GM21717 (cell line): ENCODE data around the gene STAT1.

ENCODE experiments used
- ATAC-seq: cut with Tn5 transposase; IDR thresholded peaks from one replicate; pipeline ENCODE4 v1.9.1; 2021; ENCODE audit warnings: mild to moderate bottlenecking, moderate library complexity; ENCODE audit not compliant: unreplicated experiment

Gene STAT1

DNA sequence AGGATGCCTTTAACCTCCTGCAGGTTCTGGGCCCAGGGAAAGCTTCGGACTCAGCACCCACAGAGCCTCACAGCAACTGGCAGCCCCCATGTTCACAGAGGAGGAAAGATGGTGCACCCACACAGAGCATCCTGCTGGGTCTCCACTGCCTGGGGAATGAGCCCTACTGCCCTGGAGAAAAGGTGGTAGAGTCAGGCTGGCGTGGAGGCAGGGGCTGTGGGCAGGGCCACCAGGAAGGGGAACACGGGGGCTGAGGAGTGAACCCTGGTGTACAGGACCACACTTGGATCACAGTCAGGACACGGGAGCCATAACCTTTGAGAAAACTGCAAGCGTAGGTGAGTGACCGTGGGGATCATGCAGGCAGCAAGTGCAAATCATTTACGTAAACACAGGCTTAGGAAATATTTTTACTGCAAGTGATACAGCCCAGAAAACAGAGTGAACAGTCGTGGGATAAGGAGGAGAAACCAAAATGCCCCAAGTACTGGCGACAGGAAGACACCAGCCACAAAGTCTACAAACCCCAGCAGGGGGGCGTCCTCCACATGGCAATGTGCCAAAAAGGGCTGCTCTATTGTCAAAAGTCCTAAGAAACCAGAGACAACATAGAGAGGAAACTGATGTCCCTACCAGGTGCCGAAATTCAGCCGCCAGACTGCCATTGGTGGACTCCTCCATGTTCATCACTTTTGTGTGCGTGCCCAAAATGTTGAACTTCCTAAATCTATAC lies 27.6 kb downstream of the STAT1 start:
- ATAC-seq, result no peak

DNA sequence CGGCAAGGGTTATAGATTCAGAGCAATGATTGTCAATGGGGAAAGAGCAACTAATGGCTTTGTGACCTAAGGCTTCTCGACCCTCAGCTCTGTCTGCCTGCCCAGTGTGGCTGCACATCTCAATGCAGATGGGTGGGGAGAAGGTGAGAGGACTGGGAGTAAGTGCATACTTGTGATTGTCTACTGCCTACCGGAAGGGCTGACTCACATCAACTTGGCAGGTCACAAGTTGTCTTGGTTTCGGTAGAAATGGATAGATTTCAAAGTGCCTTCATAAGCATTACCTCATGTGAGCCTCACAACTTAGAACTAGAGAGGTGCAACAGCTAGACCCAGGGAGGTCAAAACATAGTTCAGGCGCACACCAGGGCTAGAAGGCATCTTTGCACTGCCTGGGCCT lies 29.4 kb downstream of the STAT1 start:
- ATAC-seq, result no peak

DNA sequence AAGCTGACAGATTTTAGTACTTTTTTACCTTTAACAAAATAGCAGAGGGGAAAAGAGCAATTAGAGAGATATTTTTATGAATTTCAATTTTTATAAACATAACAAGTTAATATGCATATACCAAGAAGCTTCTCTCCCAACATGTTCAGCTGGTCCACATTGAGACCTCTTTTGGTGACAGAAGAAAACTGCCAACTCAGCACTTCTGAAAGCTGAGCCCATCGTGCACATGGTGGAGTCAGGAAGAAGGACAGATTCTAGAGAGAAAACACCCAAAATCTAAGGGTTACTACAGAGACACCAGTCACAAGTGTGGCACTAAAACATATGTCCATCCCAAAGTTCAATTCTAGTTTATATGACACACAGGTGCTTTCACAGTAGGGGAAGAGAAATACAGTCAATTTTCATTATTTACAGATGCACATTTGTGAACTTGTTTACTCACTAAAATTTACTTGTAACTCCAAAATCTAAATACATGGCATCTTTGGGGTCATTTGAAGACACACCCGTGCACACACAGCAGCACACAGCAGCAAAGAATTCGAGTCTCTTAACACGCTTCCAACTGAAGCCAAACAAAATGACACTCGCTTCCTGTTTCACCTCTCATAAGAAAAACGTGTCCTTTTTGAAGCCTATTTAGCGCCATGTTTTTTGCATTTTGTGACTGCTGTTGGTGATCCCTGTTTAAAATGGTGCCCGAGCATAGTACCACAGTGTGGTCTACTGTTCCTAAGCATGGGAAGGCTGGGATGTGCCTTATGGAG lies 31.5 kb downstream of the STAT1 start:
- ATAC-seq, result no peak

DNA sequence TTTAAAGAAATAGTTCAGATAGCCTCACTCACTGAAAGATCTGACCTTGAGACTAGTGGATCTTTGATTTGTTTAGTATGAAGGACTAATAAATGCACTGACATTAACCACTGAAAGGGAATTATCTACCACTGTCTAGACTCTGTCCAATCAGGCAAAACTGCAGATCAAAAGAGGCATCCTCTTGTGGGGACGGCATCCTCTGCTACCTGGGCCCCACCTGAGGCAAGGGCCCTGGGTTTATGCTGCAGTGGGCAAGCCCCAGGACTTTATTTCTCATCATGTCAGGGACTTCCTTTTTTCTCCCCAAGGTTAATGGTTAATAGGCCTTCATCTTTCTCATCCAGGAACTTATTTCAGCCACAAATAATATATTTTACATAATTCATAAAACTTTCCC lies 32.2 kb downstream of the STAT1 start:
- ATAC-seq, result no peak

DNA sequence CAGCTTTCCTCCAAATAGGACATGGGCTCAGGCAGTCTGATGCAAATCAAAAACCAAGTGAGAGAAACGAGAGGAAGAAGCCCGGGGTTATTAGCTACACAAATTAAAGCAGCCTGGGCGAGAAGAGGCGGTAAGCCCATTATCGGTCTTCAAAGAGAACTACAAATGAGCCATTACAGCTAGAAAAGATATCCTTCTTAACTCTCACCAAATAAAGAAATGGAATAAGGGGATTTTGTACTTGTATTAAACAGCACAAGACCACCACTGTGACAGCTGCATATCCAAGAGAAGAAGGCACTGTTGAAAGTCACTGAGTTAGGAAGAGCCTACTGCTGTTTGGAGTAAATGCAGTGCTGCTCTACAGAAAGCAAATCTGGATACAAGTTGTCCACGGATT lies 32.6 kb downstream of the STAT1 start:
- ATAC-seq, result no peak

DNA sequence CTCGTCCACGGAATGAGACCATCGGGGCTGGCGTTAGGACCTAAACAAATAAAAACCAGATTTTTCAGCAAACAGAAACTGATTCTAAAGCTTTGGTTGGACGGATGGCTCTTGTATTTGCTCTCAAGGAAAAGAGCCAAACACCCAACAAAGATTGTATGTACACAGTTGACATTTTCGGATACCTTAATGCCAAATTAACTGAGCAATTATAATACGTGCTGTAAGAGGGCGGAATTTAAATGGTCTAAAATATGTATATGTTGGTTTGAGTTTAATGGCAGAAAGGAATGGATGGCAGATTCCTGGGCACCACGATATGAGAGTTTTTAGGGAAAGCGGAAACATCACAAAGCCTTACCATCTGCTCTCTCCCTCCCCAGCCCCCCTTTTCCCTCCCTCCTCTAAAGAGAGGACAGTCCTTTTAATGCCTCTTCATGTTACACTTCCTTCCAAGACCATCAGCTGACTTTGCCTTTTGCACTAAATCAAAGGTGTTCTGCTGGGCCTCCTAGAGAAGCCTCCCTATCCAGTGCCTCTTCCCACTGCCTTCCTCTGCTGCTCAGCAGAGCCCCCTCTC lies 33.3 kb downstream of the STAT1 start:
- no peak for ATAC-seq

DNA sequence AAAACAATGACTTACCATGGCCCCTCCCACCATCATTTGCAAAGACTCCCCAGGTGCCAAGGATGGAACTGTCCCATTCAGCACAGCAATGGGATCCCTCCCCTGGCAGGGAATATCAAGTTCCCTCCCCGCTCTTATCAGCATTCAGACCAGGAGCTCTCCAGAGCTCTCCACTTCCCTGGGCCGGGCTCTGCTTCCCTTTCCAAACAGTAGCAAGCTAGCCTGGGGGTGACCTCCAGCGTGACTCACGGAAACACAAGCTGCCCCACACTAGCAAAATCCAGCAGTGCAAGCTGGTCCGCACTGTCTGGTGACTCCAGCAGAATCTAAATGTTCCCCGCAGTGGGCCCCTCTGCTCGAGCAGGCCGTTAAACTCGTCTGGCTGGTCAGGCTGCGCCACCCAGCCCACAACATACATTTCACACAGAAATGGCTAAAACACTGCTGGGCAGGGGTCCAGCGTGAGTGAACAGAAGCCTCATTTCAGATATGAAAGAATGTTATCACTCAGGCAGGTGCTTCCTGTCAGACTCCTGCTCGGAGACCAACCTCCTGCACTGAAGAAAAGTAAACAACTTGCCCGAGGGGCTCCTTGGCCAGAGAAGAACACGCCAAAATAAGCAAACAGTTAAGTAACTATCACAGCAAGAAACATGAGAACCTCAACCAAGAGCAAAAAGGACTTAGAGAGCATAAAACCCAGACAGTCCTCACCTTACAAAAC lies 33.9 kb downstream of the STAT1 start:
- no peak for ATAC-seq

DNA sequence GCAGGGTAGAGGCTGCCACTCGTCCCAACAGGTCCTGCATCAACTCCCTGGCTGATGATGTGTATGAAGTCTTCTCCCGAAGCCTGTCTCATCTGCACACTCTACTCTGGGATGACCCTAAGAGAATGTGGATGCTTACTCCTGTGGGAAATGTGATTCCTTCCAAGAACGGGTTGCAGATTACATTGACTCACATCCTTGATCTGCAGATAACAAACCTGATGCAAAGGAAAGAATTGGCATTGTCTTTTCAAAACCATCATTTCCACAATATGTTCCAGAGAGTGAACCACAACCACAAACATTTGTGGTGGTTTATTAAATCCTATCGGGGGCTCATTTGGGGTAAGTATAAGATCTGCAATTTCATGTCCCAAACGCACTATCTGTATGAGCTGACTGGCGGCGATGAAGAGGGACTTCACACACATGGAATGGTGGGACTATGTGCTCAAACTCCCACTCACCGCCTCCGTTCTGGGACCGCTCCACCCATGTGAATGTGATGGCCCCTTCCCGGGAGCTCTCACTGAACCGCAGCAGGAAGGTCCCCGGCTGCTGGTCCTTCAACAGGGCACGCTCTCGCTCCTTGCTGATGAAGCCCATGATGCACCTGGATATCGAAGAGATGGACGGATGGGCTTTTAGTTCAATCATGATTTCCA lies 35.5 kb downstream of the STAT1 start:
- ATAC-seq, result no peak

DNA sequence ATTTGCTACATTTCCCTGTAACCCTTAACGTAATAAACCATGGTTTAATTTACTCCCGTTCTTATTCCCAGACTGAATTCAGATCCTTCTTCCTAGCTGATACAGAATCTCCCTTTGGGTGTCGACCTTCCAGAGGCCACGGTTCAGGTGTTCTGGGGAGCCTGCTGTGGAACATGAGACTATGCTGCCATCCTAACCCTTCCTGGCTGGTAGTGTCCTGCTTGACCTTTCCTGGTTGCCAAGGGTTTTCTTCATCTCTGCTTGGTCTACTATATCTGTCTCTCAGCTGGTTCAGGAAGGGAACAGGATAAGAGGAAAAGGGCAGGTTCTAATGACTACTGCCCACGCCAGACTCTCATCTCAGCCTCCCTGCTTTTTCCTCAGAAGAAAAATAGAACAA lies 36.5 kb downstream of the STAT1 start:
- no peak for ATAC-seq

DNA sequence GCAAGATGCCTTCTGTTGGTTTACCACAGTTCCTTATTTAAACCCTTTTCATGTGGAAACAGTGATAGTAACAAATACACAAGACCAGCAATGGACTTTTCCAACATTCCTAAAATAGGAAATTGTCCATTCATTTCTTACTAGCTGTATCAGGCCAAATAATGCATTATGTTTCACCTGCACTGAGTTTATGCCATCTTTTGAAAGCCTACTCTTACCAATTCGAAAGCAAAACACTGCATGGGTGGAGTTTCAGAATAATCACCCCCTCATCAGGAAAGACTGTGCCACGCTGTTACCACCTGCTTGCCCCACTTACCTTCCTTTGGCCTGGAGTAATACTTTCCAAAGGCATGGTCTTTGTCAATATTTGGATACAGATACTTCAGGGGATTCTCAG lies 37.5 kb downstream of the STAT1 start:
- ATAC-seq, result no peak

DNA sequence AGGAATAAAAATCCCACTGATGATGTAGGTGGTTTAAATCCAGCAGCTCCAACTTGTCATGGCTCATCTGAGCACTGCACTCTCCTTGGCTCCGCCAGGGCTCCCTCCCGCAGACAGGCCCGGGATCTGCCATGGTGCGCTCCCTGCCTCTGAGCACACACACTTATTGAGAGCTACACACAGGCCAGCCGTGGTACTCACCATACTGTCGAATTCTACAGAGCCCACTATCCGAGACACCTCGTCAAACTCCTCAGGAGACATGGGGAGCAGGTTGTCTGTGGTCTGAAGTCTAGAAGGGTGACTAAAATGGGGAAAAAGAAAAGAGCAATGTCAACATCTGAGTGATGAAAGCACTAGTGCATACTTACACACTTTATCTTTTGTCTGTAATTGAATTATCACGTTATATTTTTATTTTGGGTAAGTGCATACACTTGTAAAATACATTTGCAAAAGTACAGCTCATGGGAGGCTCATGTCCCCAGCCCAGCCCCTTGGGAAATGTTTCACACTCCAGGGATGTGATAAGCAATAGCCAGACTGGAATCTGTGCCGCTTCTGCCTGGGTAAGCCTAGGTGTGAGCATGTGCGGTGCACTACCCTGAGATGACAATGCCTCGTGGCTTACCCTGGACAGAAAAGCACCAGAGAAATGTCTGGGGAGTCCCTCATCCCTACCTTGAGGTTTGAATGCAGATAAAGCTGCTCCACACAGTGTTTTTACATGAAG lies 39.2 kb downstream of the STAT1 start:
- ATAC-seq, result no peak

DNA sequence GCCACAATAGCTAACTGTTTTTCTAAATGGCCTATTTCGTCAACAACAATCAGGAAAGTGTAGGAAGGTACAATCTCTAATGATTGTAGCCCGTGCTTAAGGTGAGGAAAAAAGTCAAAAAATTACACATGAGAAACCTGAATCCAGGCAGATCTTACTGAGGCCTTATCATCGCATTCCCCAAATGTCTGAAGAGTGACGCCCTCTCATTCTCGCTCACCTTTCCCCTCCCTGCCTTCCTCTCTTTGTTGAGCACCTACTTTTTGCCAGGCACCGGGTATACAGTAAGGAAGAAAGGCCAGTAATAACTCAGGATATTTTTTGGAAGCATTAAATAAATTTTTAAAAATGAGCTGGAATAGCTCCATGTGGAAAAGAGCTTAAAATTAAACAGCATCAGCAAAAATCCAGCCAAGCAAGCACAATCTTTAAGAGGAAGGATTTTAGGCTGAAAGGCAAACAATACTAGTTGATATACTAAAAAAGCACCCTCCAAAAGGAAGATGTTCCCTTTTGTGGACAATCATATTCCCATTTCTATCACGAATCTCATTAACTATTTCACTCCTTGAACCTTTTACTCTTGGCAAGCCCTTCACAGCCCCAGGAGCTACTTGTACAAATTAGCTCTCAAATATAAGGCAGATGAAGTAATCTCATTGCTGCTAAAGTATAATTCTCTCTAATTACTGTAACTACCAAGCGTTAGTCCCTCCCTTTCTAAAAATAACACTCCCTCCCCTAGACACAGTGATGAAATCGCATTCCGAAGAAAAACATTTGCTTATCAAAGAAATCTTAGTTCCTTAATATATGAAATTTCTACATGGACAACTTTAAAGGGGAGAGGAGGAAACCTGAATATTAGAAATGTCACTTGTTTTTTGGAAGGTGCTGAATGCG lies 40.0 kb downstream of the STAT1 start:
- no peak for ATAC-seq

DNA sequence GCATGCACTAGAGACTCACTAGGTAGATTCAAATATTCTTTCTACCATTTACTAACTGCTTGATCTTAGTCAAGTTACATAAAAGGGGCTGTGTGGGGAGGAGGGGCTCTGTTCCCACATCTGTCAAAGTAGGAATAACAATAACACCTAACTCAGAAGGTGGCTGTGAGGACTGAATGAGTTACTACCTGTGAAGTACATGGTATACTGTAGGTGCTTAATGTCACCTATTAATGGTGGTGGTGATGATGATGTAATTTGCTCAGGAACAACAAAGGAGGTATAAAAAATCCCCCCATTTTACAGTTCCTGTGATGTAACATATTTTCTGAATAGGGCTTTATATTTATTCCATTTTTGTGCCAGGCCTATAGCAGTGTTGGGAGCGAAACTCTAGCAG lies 40.7 kb downstream of the STAT1 start:
- no peak for ATAC-seq

DNA sequence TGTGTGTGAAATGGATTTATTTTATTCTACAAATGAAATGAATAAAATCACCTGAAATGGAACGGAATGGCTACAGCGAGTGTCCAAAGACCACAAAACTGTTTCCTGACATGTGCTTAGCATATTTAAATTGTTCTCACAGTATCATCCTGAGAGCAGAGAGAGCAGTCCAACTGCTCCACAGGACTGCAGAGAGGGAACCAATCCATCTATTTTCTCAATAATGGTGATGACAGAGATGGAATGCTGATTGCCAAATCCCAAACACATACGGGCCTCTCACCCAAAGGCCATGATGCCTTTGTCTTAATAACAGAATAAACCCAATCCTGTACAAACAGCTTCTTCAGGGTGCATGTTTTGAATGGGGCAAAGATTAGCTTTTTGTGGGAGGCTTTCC lies 41.1 kb downstream of the STAT1 start:
- no peak for ATAC-seq

DNA sequence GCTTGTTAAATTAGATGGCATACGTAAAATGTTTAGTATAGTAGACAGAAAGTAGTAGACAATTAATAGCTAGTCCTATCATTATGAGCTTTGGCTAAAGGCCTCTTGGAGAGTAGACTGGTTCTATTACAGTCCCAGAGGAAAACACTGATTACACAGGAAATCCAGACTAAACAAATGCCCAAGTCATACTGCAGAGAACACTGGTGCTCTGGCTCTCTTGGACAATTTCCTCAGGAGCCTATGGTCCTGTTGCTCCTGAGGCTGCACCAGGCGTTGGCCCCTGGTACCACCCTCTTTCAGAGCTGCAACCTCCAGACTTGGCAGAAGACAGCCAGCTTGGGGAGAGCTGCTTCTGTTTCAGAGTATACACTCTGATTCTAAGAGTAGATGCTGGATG lies 41.8 kb downstream of the STAT1 start:
- ATAC-seq, result no peak

DNA sequence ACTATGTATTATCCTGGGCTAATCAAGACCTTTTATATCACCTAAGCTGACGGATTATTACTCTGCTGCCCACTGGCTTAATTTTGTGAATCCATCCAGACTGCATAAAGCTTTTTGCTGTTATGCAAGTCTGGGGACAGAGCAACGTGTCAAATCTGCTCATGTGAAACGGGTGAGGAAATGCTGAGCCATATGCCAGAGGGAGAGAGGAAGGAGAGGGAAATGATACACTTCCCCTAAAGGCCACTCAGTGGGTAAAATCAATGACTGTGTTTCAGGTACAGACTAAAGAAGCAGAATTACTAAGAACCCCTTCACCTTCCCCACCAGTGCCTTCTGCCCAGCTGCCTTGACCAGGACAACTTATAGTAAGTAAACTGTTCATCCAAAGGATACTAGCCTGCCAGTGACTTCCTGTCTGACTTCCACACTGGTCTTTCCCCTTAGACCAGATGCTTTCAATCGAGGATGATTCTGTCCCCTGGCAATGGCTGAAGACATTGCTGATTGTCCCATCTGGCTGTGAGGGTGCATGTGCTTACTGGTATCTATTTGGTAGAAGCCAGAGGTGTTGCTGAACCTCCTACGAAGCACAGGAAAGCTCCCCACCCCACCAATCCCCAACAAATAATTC lies 43.0 kb downstream of the STAT1 start:
- ATAC-seq, result no peak

DNA sequence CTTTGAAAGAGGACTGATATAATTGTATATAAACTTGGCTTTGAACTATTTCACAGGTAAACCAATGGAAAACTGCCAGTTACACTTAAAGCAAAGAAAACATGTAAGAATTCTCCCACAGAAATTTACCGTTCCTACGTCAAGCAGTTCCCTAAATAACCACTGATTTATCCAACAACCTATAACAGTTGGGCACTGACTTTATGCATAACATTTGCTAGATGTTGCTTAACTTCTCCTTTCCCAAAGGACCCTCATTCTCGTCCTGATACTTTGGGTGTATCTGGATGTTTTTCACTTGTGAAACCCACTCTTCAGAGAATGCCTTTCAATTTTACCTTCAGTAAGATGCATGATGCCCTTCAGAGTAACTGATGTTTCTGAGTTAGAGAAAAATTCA lies 43.8 kb downstream of the STAT1 start:
- no peak for ATAC-seq

DNA sequence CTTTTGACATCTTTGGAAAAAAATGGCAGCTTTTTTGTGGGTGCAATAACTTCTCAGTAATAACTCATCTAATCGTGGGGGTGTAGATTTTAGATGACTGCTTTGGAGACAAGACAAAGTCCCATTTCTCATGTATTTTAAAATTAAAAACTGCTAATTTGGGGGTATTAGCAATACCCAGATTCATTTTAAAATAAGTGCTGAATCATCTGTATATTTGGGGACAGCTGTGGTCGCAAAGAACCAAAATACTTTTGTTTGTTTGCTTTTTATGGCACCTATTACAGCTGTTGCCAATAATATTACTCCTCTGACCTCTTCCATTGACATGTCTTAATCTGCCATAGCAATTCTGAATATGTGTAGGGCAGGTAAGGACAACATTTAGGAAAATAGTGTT lies 45.4 kb downstream of the STAT1 start:
- no peak for ATAC-seq
